22Rv1 (cell line): ENCODE measurements around the gene SDK1.

Source experiments
- CTCF ChIP-seq: fragments of 450-650 bp; IDR thresholded peaks from 2 replicates; pipeline ENCODE4 v1.5.1; 2017; ENCODE audit warnings: mild to moderate bottlenecking
- ZFX ChIP-seq: fragments of 450-650 bp; IDR thresholded peaks from 2 replicates; pipeline ENCODE4 v1.6.1; 2017; ENCODE audit warnings: antibody characterized with exemption, borderline replicate concordance

GRCh38 chr7:3486841-3487240, 185.8 kb downstream of the SDK1 start:
- no peak for TF ChIP-seq CTCF
- TF ChIP-seq ZFX, result no peak
